ENCODE measurements around the gene RPS6KB1. TPM values are rescaled to one million over a fixed set of nuclear protein-coding genes. Genes with fewer than 3 reads are reported as not detected.
"Not testable (repeated sequence)": the region's sequence is repeated elsewhere in the genome, so short reads cannot be mapped to it uniquely, and the experiment has no call there.

RPS6KB1 gene
- total RNA-seq, 2 donors from 2014 or later, result 30.6 to 55.0 TPM

- ATAC-seq; DNase-seq; H3K4me1 ChIP-seq; H3K9me3 ChIP-seq; H3K27me3 ChIP-seq; H3K4me3 ChIP-seq; H3K27ac ChIP-seq; intact Hi-C loops (cut with DNase I): not testable (repeated sequence)
- H3K36me3 ChIP-seq (replicated peaks in 1 of 2; ENCODE audit: insufficient read depth in 1 of 2, low read depth in 2 of 2), result peaks cover 6 to 18% of the 10 kb centered on the region in 2 donors
- 74 to 81% methylated on average over 3 of the region's 3 CpGs for WGBS, 2 donors
These were observed 47.8 kb downstream of the RPS6KB1 start for GRCh38 chr17:59940697-59941096.

GRCh38 chr17:59941131-59941530 lies 48.2 kb downstream of the RPS6KB1 start:
- H3K27ac ChIP-seq, result no peak overlapping the region
- DNase-seq (no peak), ATAC-seq (no peak)
- no peaks in the 10 kb centered on the region for H3K27me3 ChIP-seq
- no peak overlapping the region for H3K4me3 ChIP-seq
- intact Hi-C loops (cut with DNase I), result no loop called here
- H3K4me1 ChIP-seq, result no peaks in the 10 kb centered on the region
- WGBS, 2 donors, result 90 to 97% methylated on average over 1 of the region's 1 CpG
- no peak for TF ChIP-seq POLR2A (IDR thresholded peaks at IDR 0.05)
- TF ChIP-seq, protein P1, sequence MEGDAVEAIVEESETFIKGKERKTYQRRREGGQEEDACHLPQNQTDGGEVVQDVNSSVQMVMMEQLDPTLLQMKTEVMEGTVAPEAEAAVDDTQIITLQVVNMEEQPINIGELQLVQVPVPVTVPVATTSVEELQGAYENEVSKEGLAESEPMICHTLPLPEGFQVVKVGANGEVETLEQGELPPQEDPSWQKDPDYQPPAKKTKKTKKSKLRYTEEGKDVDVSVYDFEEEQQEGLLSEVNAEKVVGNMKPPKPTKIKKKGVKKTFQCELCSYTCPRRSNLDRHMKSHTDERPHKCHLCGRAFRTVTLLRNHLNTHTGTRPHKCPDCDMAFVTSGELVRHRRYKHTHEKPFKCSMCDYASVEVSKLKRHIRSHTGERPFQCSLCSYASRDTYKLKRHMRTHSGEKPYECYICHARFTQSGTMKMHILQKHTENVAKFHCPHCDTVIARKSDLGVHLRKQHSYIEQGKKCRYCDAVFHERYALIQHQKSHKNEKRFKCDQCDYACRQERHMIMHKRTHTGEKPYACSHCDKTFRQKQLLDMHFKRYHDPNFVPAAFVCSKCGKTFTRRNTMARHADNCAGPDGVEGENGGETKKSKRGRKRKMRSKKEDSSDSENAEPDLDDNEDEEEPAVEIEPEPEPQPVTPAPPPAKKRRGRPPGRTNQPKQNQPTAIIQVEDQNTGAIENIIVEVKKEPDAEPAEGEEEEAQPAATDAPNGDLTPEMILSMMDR (IDR thresholded peaks at IDR 0.05), result no peak
- H3K36me3 ChIP-seq (replicated peaks in 1 of 2; ENCODE audit: insufficient read depth in 1 of 2, low read depth in 2 of 2), result peaks cover 1 to 22% of the 10 kb centered on the region in 2 donors
- no peaks in the 10 kb centered on the region for H3K9me3 ChIP-seq

GRCh38 chr17:59946433-59946832 lies 53.5 kb downstream of the RPS6KB1 start:
- H3K27me3 ChIP-seq; H3K27ac ChIP-seq; ATAC-seq; H3K4me1 ChIP-seq; DNase-seq; intact Hi-C loops (cut with DNase I); H3K9me3 ChIP-seq; H3K4me3 ChIP-seq: not testable (repeated sequence)
- WGBS, 2 donors, result 86 to 87% methylated on average over 7 of the region's 7 CpGs
- peaks cover 0 to 19% of the 10 kb centered on the region in 2 donors for H3K36me3 ChIP-seq (replicated peaks in 1 of 2; ENCODE audit: insufficient read depth in 1 of 2, low read depth in 2 of 2)

GRCh38 chr17:59947310-59947709 lies 54.4 kb downstream of the RPS6KB1 start:
- not testable (repeated sequence) for ATAC-seq

DNA sequence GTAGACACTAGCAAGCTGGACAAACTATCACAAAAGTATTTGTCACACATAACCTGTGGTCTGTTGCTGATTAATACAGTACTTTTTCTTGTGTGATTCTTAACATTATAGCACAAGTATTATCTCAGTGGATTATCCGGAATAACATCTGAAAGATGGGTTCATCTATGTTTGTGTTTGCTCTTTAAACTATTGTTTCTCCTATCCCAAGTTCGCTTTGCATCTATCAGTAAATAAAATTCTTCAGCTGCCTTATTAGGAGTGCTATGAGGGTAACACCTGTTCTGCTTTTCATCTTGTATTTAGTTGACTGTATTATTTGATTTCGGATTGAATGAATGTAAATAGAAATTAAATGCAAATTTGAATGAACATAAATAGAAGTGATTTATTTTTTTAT lies 57.1 kb downstream of the RPS6KB1 start:
- ATAC-seq, result no peak
- H3K4me3 ChIP-seq, result no peak overlapping the region
- TF ChIP-seq, protein P1 (IDR thresholded peaks at IDR 0.05), result no peak
- TF ChIP-seq POLR2A (IDR thresholded peaks at IDR 0.05), result no peak
- no peak overlapping the region for H3K27ac ChIP-seq
- H3K36me3 ChIP-seq (replicated peaks in 1 of 2; ENCODE audit: insufficient read depth in 1 of 2, low read depth in 2 of 2), result peaks cover 0 to 15% of the 10 kb centered on the region in 2 donors
- intact Hi-C loops (cut with DNase I), result no loop called here
- no peaks in the 10 kb centered on the region for H3K9me3 ChIP-seq
- no peaks in the 10 kb centered on the region for H3K4me1 ChIP-seq
- H3K27me3 ChIP-seq, result no peaks in the 10 kb centered on the region
- no peak for DNase-seq
- WGBS, 2 donors, result 60 to 62% methylated on average over 3 of the region's 3 CpGs

More at GRCh38 chr17:59947310-59947709, 54.4 kb downstream of the RPS6KB1 start:
- H3K9me3 ChIP-seq; H3K4me1 ChIP-seq; H3K4me3 ChIP-seq; H3K27ac ChIP-seq; intact Hi-C loops (cut with DNase I); H3K27me3 ChIP-seq; DNase-seq: not testable (repeated sequence)
- H3K36me3 ChIP-seq (replicated peaks in 1 of 2; ENCODE audit: insufficient read depth in 1 of 2, low read depth in 2 of 2), result peaks cover 0 to 15% of the 10 kb centered on the region in 2 donors
- whole genome bisulfite sequencing, 2 donors, result 79 to 82% methylated on average over 4 of the region's 4 CpGs

DNA sequence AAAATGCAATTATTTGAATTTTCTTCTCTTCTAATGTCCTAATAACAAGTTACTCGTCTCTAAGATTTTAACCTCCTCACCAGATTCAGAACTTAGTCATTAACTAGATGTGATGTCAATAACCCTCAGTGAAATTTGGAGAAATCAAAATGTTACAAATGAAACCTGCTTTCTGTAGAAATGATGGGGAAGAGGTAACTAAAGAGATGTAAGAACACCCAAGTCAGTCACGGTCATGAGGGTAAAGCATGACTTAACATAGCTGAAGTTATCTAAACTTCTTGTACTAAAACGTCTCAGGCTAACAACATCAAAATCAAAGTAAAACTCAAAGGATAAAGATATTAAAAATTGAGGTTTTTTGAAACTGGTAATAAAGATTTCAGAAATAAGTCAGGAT lies 61.9 kb downstream of the RPS6KB1 start:
- Histone ChIP-seq H3K4me1 (peaks cover 3% of the 10 kb centered on the region), H3K4me3 (no peak overlapping the region), H3K9me3 (no peaks in the 10 kb centered on the region), H3K36me3 (replicated peaks in 1 of 2; ENCODE audit: insufficient read depth in 1 of 2, low read depth in 2 of 2) (peaks cover 0 to 10% of the 10 kb centered on the region in 2 donors), H3K27ac (no peak overlapping the region), H3K27me3 (no peaks in the 10 kb centered on the region)
- ATAC-seq, result no peak
- intact Hi-C loops (cut with DNase I), result no loop called here
- no peak for DNase-seq
- WGBS, 2 donors, result 70 to 78% methylated on average over 3 of the region's 3 CpGs
- TF ChIP-seq POLR2A (IDR thresholded peaks at IDR 0.05), result no peak
- TF ChIP-seq, protein P1 (IDR thresholded peaks at IDR 0.05), result no peak

- DNase-seq; H3K9me3 ChIP-seq; H3K4me3 ChIP-seq; H3K27me3 ChIP-seq; H3K27ac ChIP-seq; intact Hi-C loops (cut with DNase I); H3K36me3 ChIP-seq (replicated peaks in 1 of 2; ENCODE audit: insufficient read depth in 1 of 2, low read depth in 2 of 2); ATAC-seq: not testable (repeated sequence)
- 96% methylated on average over 8 of the region's 8 CpGs for WGBS, 2 donors
- H3K4me1 ChIP-seq, result peaks cover 13% of the 10 kb centered on the region
These were observed 66.7 kb downstream of the RPS6KB1 start for GRCh38 chr17:59959574-59959973.

Measured in body of pancreas (tissue), 4 donors.